ENCODE results near the gene ERC1.

- no peak for TF ChIP-seq POLR2AphosphoS5 (IDR thresholded peaks at IDR 0.05)
- TF ChIP-seq POLR2A (IDR thresholded peaks at IDR 0.05): no peak
- no peak for TF ChIP-seq CTCF (IDR thresholded peaks at IDR 0.05)
Observed at GRCh38 chr12:1280059-1280458, 289.0 kb downstream of the ERC1 start.
